ENCODE measurements around the gene SPRY2. TPM values are rescaled to one million over a fixed set of nuclear protein-coding genes. Genes with fewer than 3 reads are reported as not detected.
"Not testable (repeated sequence)": the region's sequence is repeated elsewhere in the genome, so short reads cannot be mapped to it uniquely, and the experiment has no call there.

SPRY2 gene
- total and polyA plus RNA-seq, 8 donors, result 10.7 to 18.8 (median 14.4) TPM

GRCh38 chr13:80359778-80360452 is 19.0 kb upstream of the SPRY2 start:
- Histone ChIP-seq H3K9me3 (no peaks in the 10 kb centered on the region), H3K4me1 (peaks cover 0 to 7% (median 4%) of the 10 kb centered on the region in 3 donors), H3K36me3 (no peaks in the 10 kb centered on the region), H3K27me3 (no peaks in the 10 kb centered on the region), H3K4me3 (no peak overlapping the region), H3K27ac (peak overlapping the region in 1 of 4 donors; percentile 35)
- peak in 2 of 4 donors; percentile 37 to 38 for ATAC-seq
- TF ChIP-seq CTCF (IDR thresholded peaks at IDR 0.05), result no peak
- DNase-seq, result no peak
- 61% methylated on average over 6 of the region's 6 CpGs for WGBS, 2 donors
- FAIRE-seq, result no peak
- intact Hi-C loops (cut with DNase I), result loop anchor here in 2 of 3 donors (10.0 kb wide), 2 partner anchors 585 to 675 kb away; no protein-coding TSS in a partner anchor

GRCh38 chr13:80359414-80359777 is 18.5 kb upstream of the SPRY2 start:
- no peak for DNase-seq
- 80 to 84% methylated on average over 4 of the region's 4 CpGs for WGBS, 2 donors

GRCh38 chr13:80355496-80356094 is 14.7 kb upstream of the SPRY2 start:
- FAIRE-seq; H3K36me3 ChIP-seq; ATAC-seq; H3K4me3 ChIP-seq; H3K9me3 ChIP-seq; H3K27me3 ChIP-seq; H3K27ac ChIP-seq; intact Hi-C loops (cut with DNase I); H3K4me1 ChIP-seq: not testable (repeated sequence)
- 96% methylated on average over 25 to 32 of the region's 32 CpGs for whole genome bisulfite sequencing, 2 donors
- peak in 1 of 6 donors; percentile 60 for DNase-seq

More at GRCh38 chr13:80359414-80359777, 18.5 kb upstream of the SPRY2 start:
- FAIRE-seq, result no peak
- H3K9me3 ChIP-seq, result no peaks in the 10 kb centered on the region
- TF ChIP-seq CTCF (IDR thresholded peaks at IDR 0.05), result no peak
- H3K4me3 ChIP-seq, result no peak overlapping the region
- intact Hi-C loops (cut with DNase I), result no loop called here
- H3K27ac ChIP-seq, result no peak overlapping the region
- no peak for ATAC-seq
- no peaks in the 10 kb centered on the region for H3K27me3 ChIP-seq
- H3K4me1 ChIP-seq, result peaks cover 0 to 7% (median 4%) of the 10 kb centered on the region in 3 donors
- H3K36me3 ChIP-seq, result no peaks in the 10 kb centered on the region

- no peaks in the 10 kb centered on the region for H3K36me3 ChIP-seq
- WGBS, 2 donors, result 78 to 80% methylated on average over 6 of the region's 6 CpGs
- no peaks in the 10 kb centered on the region for H3K27me3 ChIP-seq
- intact Hi-C loops (cut with DNase I), result no loop called here
- FAIRE-seq (no peak), ATAC-seq (no peak), DNase-seq (no peak)
- no peaks in the 10 kb centered on the region for H3K9me3 ChIP-seq
- no peak overlapping the region for H3K4me3 ChIP-seq
- TF ChIP-seq CTCF (IDR thresholded peaks at IDR 0.05), result no peak
- H3K27ac ChIP-seq, result no peak overlapping the region
- no peaks in the 10 kb centered on the region for H3K4me1 ChIP-seq
Measured at GRCh38 chr13:80348750-80349149, 7.8 kb upstream of the SPRY2 start.

GRCh38 chr13:80348314-80348713 is 7.4 kb upstream of the SPRY2 start:
- Histone ChIP-seq H3K36me3 (no peaks in the 10 kb centered on the region), H3K4me3 (no peak overlapping the region), H3K4me1 (no peaks in the 10 kb centered on the region), H3K27ac (no peak overlapping the region), H3K27me3 (no peaks in the 10 kb centered on the region), H3K9me3 (no peaks in the 10 kb centered on the region)
- ATAC-seq, result no peak
- no peak for DNase-seq
- intact Hi-C loops (cut with DNase I), result no loop called here
- TF ChIP-seq CTCF (IDR thresholded peaks at IDR 0.05), result no peak
- no peak for FAIRE-seq

Measured in pancreas (tissue), 10 donors.